ENCODE results near the gene DMXL2.

Gene DMXL2

GRCh38 chr15:51526955-51527354 lies 95.6 kb downstream of the DMXL2 start:
- DNase-seq (no peak), ATAC-seq (ENCODE audit: insufficient read depth, low read depth) (no peak)
- Histone ChIP-seq H3K27ac (ENCODE audit: low read length) (no peak overlapping the region), H4K20me1 (ENCODE audit: insufficient read depth, low read length) (no peaks in the 10 kb centered on the region), H3K9me3 (ENCODE audit: insufficient read depth, low read length, severe bottlenecking) (no peaks in the 10 kb centered on the region), H3K4me3 (ENCODE audit: low read depth in 1 of 2, low read length in 2 of 2) (no peak overlapping the region), H3K4me1 (ENCODE audit: insufficient read depth, low read length) (no peaks in the 10 kb centered on the region), H2AFZ (ENCODE audit: low read depth, low read length) (no peak overlapping the region), H3K4me2 (ENCODE audit: insufficient read depth, low read length) (no peak overlapping the region), H3K27me3 (ENCODE audit: insufficient read depth, low read length, poor library complexity) (no peaks in the 10 kb centered on the region), H3K79me2 (ENCODE audit: insufficient read depth, low read length) (no peaks in the 10 kb centered on the region), H3K9ac (ENCODE audit: low read depth, low read length) (no peak overlapping the region), H3K36me3 (ENCODE audit: insufficient read depth, low read length) (peaks cover 13% of the 10 kb centered on the region)
- TF ChIP-seq CTCF (IDR thresholded peaks at IDR 0.05; ENCODE audit: borderline replicate concordance, extremely low read depth, low read length, poor library complexity, severe bottlenecking), result no peak
- TF ChIP-seq EZH2 (IDR thresholded peaks at IDR 0.05; ENCODE audit: borderline replicate concordance, low read depth, low read length, severe bottlenecking), result no peak

GRCh38 chr15:51524376-51524775 lies 98.2 kb downstream of the DMXL2 start:
- no peak for TF ChIP-seq EZH2 (IDR thresholded peaks at IDR 0.05; ENCODE audit: borderline replicate concordance, low read depth, low read length, severe bottlenecking)
- TF ChIP-seq CTCF (IDR thresholded peaks at IDR 0.05; ENCODE audit: borderline replicate concordance, extremely low read depth, low read length, poor library complexity, severe bottlenecking), result no peak
- H3K4me2 ChIP-seq (ENCODE audit: insufficient read depth, low read length), result no peak overlapping the region
- no peak overlapping the region for H3K9ac ChIP-seq (ENCODE audit: low read depth, low read length)
- no peak overlapping the region for H2AFZ ChIP-seq (ENCODE audit: low read depth, low read length)
- H3K27me3 ChIP-seq (ENCODE audit: insufficient read depth, low read length, poor library complexity), result no peaks in the 10 kb centered on the region
- peaks cover 8% of the 10 kb centered on the region; the same call in 1 of the 2 replicates for H3K36me3 ChIP-seq (ENCODE audit: insufficient read depth, low read length)
- H3K9me3 ChIP-seq (ENCODE audit: insufficient read depth, low read length, severe bottlenecking), result no peaks in the 10 kb centered on the region
- H3K27ac ChIP-seq (ENCODE audit: low read length), result no peak overlapping the region
- no peaks in the 10 kb centered on the region for H4K20me1 ChIP-seq (ENCODE audit: insufficient read depth, low read length)
- H3K4me1 ChIP-seq (ENCODE audit: insufficient read depth, low read length), result no peaks in the 10 kb centered on the region
- H3K79me2 ChIP-seq (ENCODE audit: insufficient read depth, low read length), result no peaks in the 10 kb centered on the region
- ATAC-seq (ENCODE audit: insufficient read depth, low read depth), result no peak
- DNase-seq, result no peak
- no peak overlapping the region for H3K4me3 ChIP-seq (ENCODE audit: low read depth in 1 of 2, low read length in 2 of 2)

- H3K27ac ChIP-seq (ENCODE audit: low read length), result no peak overlapping the region
- no peaks in the 10 kb centered on the region for H3K4me1 ChIP-seq (ENCODE audit: insufficient read depth, low read length)
- no peaks in the 10 kb centered on the region for H3K9me3 ChIP-seq (ENCODE audit: insufficient read depth, low read length, severe bottlenecking)
- DNase-seq (no peak), ATAC-seq (ENCODE audit: insufficient read depth, low read depth) (no peak)
- H3K27me3 ChIP-seq (ENCODE audit: insufficient read depth, low read length, poor library complexity), result no peaks in the 10 kb centered on the region
- no peaks in the 10 kb centered on the region; the same call in 1 of the 2 replicates for H3K36me3 ChIP-seq (ENCODE audit: insufficient read depth, low read length)
- no peak overlapping the region for H3K9ac ChIP-seq (ENCODE audit: low read depth, low read length)
- H3K79me2 ChIP-seq (ENCODE audit: insufficient read depth, low read length), result no peaks in the 10 kb centered on the region
- TF ChIP-seq EZH2 (IDR thresholded peaks at IDR 0.05; ENCODE audit: borderline replicate concordance, low read depth, low read length, severe bottlenecking), result no peak
- no peak overlapping the region for H2AFZ ChIP-seq (ENCODE audit: low read depth, low read length)
- no peak overlapping the region for H3K4me2 ChIP-seq (ENCODE audit: insufficient read depth, low read length)
- no peak overlapping the region for H3K4me3 ChIP-seq (ENCODE audit: low read depth in 1 of 2, low read length in 2 of 2)
- no peaks in the 10 kb centered on the region for H4K20me1 ChIP-seq (ENCODE audit: insufficient read depth, low read length)
These were observed 106.3 kb downstream of the DMXL2 start for GRCh38 chr15:51516291-51516690.

GRCh38 chr15:51505251-51505650 lies 117.3 kb downstream of the DMXL2 start:
- Histone ChIP-seq H3K9ac (ENCODE audit: low read depth, low read length) (no peak overlapping the region), H3K4me2 (ENCODE audit: insufficient read depth, low read length) (no peak overlapping the region), H3K4me1 (ENCODE audit: insufficient read depth, low read length) (no peaks in the 10 kb centered on the region), H4K20me1 (ENCODE audit: insufficient read depth, low read length) (no peaks in the 10 kb centered on the region), H3K79me2 (ENCODE audit: insufficient read depth, low read length) (no peaks in the 10 kb centered on the region), H3K9me3 (ENCODE audit: insufficient read depth, low read length, severe bottlenecking) (no peaks in the 10 kb centered on the region), H3K36me3 (ENCODE audit: insufficient read depth, low read length) (no peaks in the 10 kb centered on the region; the same call in 1 of the 2 replicates), H3K4me3 (ENCODE audit: low read depth in 1 of 2, low read length in 2 of 2) (no peak overlapping the region), H3K27me3 (ENCODE audit: insufficient read depth, low read length, poor library complexity) (no peaks in the 10 kb centered on the region), H2AFZ (ENCODE audit: low read depth, low read length) (no peak overlapping the region), H3K27ac (ENCODE audit: low read length) (no peak overlapping the region)
- ATAC-seq (ENCODE audit: insufficient read depth, low read depth) (no peak), DNase-seq (no peak)
- TF ChIP-seq EZH2 (IDR thresholded peaks at IDR 0.05; ENCODE audit: borderline replicate concordance, low read depth, low read length, severe bottlenecking) (no peak), CTCF (IDR thresholded peaks at IDR 0.05; ENCODE audit: borderline replicate concordance, extremely low read depth, low read length, poor library complexity, severe bottlenecking) (no peak)

All from DND-41 (cell line).